HG03469 (cell line): ENCODE measurements around the gene EMILIN2.
"Not testable (repeated sequence)": the region's sequence is repeated elsewhere in the genome, so short reads cannot be mapped to it uniquely, and the experiment has no call there.

Experiments
- ATAC-seq: cut with Tn5 transposase; IDR thresholded peaks from one replicate; pipeline ENCODE4 v1.9.1; 2021; ENCODE audit warnings: mild to moderate bottlenecking, moderate library complexity, moderate number of reproducible peaks; ENCODE audit not compliant: unreplicated experiment

The EMILIN2 gene

GRCh38 chr18:2913398-2914005 is 66.7 kb downstream of the EMILIN2 start:
- no peak for ATAC-seq

DNA sequence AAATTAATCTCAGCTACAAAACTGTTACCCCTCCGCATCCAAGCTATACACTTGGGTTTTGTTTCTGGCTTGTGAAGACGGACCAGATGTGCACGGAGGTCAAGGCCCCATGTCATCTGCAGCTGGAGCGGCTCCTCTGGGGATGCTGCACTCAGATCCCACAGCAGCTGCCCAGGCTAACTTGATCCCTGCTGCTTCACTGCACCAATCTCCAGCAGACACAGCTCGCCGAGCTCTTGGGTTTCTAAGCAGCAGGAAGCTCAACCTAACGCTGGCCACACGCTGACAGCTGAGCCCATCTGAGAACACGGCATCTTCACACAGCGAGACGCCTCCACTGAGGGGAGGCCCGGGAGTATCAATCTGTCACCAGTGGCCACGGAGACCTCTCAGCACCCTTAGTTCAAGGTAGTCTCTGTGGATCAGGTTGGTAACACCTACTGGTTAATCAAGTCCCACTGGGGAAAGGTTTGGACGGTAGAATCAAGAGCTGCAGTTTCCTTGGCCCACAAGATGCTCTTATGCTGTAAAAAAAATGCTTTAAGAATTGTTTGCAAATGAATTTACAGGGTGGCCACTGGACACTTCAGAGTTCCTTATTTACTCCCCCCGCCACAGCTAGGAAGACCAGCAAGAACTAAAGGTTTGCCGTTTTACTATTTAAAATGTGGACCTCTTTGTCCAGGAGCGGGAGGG is 67.5 kb downstream of the EMILIN2 start:
- ATAC-seq: no peak

DNA sequence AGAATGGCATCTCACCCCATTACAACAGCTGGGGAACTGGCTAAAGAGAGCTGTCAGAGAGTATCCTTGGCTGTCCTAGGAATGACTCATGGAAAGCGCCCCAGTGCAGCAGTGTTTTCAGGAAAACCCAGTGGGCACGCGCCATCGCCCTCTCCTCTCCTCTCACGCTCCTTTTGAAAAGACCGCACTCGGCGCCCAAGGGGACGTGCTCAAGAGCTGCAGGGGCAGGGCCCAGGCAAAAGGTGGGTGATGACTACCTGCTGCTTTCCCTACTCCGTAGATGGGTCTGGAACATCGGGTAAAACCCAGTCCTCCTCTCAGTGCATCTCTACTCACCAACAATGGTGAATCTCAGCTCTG is 68.1 kb downstream of the EMILIN2 start:
- no peak for ATAC-seq

GRCh38 chr18:2915486-2915885 is 68.7 kb downstream of the EMILIN2 start:
- ATAC-seq: not testable (repeated sequence)

- ATAC-seq: no peak
These were observed 69.4 kb downstream of the EMILIN2 start for GRCh38 chr18:2916184-2916583.

DNA sequence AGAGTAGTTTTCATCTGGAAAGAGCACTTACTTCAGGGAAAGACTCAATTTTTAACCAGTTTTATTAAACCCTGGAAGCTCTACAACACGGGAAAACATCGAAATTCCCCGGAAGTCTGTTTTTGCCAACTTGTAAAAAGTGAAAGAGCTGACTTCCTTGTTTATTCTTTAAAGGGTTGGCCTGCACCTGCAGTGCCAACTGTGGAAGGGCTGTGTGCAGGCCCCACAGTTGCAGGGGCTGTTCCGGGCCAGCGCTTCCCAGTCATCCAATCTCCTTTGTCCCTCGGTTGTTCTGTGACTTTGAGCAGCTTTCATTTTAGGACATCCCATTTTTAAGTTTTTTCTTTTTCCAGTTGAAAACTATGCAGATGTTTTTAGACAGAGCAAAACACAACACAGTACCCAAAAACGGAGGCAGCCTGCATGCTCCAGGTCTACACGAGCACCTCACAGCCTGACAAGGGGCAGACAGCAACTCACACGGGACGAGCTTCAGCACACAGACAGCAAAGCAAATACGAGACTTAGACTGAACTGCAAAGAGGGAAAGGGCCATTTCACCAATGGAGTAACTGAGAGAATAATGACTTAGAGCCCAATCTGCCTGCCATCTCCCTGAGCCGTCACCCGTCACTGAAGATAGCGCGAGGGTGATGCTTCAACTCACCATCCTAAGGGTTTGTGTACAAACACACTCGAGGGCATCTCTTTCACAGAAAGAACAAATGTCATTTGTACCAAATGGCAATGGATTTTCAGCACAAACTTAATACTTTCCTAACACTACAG is 70.6 kb downstream of the EMILIN2 start:
- ATAC-seq: no peak

GRCh38 chr18:2918761-2919550 is 72.2 kb downstream of the EMILIN2 start:
- ATAC-seq: no peak

GRCh38 chr18:2919600-2919999 is 72.8 kb downstream of the EMILIN2 start:
- ATAC-seq: no peak

GRCh38 chr18:2920027-2920426 is 73.2 kb downstream of the EMILIN2 start:
- ATAC-seq: no peak

DNA sequence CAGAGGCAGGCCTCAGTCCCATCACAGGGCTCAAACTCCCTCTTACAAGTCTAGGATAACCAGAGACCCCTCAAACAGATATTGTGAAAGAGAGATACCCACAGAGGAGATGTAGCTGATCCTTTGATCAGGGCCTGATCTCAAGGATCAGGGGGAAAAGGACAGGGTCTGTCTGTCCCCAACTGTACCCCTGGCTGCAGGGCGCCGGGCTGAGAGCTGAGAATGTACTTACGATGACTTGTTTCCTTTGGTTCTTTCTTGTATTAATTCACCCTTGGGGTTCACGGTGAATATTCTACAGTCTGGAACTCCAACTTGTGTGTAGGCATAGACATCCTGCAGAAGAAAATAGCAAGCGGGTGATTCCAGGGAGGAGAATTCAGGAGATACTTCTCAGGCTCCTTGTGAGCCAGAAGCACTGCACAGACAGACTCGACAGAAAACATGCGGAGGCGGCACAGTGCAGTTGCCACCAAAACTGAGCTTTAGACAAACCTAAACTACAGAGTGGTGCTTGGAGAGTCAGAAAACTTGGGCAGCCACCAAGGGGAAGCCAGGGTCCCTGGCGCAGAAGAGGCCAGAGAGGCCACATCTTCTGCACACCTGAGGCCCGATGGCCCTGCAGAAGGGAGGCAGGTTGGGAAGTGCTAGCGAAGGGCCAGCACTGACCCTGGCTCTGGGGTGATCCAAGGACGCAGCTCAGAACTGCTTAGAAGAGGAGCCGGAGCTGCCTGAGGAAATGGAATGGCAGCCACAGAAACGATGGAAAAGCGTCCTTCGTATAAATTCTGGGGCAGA is 73.9 kb downstream of the EMILIN2 start:
- no peak for ATAC-seq

DNA sequence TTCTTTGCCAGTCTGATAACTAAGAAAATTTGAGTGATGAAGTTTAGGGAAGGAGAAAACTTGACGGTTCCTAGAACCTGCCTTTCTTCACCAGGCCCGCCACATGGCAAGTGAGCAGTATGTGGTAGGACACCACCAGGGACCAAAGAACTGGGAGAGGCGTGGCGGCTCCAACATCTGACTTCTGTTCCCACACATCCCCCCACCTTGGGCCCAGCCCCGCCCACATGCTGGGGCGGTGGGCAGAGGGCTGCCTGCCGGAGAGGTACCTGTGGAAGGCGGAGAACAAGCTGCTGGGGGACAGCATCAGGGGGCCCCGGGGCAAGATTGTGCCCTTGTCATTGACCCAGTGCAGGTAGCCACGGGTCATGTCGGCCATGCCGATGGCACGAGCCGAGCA is 75.0 kb downstream of the EMILIN2 start:
- no peak for ATAC-seq

DNA sequence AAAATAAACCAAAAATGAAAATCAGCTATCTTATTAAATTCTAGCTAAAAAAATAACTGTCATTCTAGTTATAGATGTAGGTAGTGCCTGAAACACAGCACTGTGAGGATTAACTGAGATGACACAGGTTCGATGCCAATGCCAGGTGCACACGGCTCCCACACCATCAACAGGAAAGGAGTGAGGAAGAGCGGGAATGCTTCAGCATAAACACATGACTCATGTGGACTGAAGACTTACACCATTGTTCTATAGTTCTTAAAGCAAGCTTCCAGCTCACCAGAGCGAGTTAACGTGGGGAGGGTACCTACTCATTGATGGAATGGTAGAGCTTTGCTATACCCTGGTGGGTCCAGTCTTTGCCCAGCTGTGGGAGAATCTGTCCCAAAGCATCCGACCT is 76.7 kb downstream of the EMILIN2 start:
- no peak for ATAC-seq

DNA sequence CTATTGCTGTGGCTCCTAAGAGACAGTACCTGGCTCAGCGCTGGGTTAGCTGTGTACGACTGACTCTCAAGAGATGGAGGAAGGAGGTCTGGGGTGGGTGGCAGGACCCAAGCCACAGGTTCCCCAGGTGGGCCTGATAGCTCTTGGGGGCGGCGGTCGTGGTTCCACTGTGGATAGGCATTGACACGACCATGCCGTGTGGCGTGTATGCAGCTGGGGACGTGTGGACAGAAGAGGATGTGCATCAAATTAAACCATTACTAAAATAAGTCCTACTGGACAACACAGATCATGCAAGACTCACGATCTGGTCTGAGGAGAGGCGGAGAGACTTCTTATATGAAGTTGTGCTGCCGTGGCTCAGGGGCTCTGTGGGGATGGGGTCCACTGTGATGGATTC is 78.1 kb downstream of the EMILIN2 start:
- no peak for ATAC-seq

- no peak for ATAC-seq
These were observed 79.7 kb downstream of the EMILIN2 start for GRCh38 chr18:2926528-2926927.

DNA sequence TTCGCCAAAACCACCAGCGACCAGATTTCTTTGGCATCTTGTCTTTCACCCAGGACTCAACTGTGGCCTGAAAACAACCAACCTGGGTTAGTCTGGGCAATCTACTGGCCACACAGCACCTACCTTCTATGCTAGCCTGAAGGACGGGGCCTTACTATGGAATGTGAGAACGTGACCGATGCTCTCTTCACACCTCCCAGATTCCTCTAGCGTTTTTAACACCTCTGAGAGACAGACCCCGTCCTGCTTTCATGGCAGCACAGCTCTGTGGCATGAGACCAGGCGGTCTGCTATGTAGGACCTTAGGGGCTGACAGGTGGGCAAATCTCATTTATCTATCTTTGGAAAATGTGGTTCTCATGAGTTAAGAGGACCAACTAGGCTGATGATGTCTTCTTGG is 80.9 kb downstream of the EMILIN2 start:
- no peak for ATAC-seq

DNA sequence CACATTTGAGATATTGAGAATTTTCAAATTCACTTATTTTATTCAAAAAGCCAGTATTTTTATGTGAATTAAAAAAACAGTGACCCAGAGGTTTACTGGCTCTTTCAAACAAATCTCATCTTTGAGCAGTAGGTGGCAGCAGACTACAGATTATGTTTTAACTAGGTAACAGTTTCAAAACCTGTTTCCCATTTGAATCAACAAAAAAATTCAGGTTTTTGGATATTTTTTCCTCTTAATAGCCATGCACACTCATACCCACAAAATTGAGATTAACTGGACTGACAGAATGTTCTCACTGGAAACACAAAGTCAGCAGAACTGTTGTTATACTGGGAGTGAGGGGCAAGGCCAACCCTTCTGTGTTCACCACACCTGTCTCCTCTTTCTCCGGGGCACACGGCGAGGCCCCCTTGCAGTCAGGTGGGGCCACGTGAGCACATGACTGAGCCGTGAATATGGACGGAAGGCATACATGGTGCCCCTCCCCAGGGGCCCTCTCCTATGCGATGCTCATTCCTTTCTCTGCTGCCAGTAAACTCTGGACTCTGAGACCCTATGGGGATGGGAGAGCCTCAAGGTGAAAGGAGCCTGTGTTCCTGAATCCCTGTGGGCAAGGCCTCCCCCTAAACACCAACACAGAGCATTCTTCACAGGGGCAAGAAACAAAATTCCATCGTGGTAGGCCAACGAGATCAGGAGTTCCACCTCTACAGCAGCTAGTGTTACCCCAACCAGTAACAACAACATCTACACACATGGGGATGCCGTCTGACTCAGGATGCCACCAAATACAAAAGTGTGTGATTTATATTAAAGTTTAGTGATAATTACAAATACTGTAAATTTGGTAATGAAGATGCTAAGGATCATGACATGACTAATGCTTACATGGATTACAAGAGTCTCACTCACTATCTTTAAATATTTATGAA is 85.7 kb downstream of the EMILIN2 start:
- ATAC-seq: no peak

DNA sequence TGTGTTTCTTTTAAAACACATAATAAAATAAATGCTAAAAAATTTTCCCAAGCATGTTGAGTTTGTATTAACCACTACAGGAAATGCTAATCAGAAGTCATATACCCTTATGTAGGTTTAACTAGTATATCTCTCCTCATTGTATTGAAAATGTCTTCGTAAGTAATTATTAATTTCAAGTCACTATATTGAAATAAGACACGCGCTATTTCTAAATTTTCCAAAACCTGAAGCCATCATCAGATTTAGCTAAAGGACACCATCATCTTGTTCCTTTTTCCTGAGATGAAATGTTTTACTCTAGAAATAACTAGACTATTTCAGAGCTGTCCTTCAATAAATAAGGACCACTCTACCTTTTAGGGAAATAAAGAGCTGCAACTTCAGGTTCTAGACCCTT is 87.2 kb downstream of the EMILIN2 start:
- no peak for ATAC-seq

DNA sequence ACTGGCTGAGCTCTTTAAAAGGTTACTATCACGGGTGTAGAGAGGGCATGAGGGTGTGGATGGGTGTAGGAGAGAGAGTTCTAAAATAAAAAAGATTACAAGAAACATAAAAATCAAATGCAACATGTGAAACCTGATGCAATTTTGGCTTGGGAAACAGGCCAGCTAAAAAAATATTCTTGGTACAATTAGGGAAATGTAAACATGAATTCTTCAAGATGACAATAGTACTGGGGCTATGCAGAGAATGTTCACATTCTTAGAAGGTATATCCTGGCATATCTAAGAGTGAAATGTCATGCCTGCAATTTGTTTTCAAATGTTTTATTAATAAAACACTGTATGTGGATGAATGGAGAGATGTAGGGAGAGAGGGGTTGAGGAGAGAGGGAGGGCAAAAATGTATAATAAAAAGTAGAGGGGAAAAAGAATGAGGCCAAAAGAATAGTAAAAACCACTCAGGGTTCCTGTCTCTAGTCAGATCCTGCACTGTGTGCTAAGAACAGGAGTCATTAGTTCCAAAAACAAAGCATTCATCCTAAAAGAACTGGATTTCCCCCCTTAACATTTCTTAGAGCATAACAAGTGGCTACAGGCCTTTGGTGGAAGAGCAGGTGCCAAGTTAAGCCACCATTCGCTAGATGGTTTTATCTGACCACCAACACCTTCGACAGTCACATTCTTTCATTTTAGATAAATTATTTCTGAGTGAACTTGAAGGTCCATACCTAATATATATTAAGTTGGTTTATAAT is 88.8 kb downstream of the EMILIN2 start:
- ATAC-seq: no peak

DNA sequence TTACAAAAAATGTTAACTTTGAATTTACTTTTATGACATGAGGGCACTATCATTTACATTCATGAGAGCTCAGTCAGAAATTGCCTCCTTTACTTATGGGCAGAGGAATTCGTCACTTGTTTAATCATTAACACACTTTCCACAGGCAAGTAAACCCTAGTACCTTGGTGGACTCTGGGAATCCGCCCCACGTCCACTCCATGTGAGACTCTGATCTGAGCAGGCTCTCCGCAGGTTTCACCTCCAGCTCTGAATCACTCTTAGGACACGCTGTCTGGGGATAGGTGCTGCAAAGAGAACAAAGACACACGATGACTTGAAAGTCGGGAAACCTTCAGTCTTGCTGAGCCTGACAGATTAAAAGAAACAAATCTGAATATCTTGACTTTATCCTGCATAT is 92.5 kb downstream of the EMILIN2 start:
- ATAC-seq: no peak
